HG02571 (cell line): ENCODE results near the gene ERICH6B.
A peak's percentile ranks its signal among the peaks of the same experiment; 100 is the strongest.

Source experiments
- ATAC-seq: cut with Tn5 transposase; IDR thresholded peaks from one replicate; pipeline ENCODE4 v1.9.1; 2021; ENCODE audit warnings: mild to moderate bottlenecking, moderate library complexity; ENCODE audit not compliant: unreplicated experiment

Gene ERICH6B

GRCh38 chr13:45602183-45603170 is 13.1 kb downstream of the ERICH6B start:
- no peak for ATAC-seq

GRCh38 chr13:45601680-45602079 is 13.9 kb downstream of the ERICH6B start:
- no peak for ATAC-seq

GRCh38 chr13:45598597-45598996 is 16.9 kb downstream of the ERICH6B start:
- ATAC-seq, result no peak

DNA sequence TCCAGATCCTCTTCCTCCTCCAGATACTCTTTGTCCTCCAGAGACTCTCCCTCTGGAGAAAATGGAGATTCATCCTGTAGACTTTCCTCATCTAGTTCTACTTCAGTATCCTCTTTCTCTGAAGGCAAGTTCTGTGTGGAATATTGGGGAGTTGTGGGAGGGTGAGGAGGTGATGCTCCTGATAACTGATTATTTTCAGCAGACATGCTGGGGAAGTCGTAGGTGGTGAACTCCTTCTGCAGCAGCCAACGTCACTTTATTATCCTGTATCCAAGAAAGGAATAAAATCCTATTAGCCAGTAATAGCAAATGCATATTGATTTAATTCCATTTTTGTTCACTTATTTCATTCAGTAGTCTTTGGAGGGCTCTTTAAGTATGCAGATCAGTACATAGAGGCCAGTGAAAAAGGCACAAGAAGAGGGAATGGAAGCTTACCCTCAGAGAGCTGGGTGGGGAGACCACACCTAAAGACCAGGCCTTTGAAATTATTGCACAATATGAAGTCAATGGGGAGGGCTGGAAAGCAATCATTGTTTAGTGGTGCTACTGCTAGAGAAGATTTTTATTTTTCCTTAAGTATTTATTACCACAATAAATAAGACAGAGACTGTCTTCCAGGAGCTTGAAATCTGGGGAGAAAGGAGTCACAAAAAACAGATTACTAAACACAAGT is 18.6 kb downstream of the ERICH6B start:
- no peak for ATAC-seq

- no peak for ATAC-seq
Observed at GRCh38 chr13:45595965-45596364, 19.6 kb downstream of the ERICH6B start.

- no peak for ATAC-seq
Observed at GRCh38 chr13:45594764-45595163, 20.8 kb downstream of the ERICH6B start.

GRCh38 chr13:45594227-45594626 is 21.3 kb downstream of the ERICH6B start:
- ATAC-seq, result no peak

- ATAC-seq, result peak; percentile 76
Observed at GRCh38 chr13:45592758-45593157, 22.8 kb downstream of the ERICH6B start.

DNA sequence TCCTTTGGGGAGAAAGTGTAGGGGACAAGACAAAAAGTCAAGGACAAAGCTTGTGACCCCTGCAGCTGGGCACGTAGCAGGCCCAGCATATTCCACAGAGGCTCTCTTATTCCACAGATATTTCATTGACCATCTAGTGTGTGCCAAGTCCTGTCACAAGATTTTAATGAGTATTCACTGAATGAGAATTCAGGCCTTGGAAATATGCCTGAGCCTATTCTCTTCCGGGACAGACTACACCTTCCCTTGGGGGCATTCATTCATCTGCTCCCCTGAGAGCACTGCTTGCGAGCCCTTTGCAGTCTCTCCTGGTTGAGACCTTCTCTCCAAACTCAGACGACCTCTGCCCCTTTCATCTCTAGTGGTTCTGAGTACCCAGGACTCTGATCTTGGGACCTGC is 25.5 kb downstream of the ERICH6B start:
- no peak for ATAC-seq

DNA sequence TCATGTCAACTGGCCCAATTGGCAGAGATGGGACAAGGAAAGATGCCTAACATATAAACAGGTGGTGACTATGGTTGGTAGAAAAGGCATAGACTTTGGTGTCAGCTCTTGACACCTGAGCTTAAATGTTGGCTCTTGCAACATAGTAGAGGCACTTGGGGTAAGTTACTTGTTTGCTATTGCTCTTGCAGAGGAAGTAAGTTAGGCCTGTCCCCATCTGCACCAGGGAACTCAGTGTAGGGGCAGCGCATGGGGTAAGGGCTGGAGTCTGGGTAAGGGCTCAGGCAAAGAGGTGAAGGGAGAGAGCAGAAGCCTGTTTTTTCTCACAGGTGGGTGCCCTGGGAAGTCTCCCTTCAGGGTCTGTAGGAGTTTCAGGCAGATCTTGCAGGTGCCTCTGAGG is 27.6 kb downstream of the ERICH6B start:
- ATAC-seq, result no peak

GRCh38 chr13:45584816-45585215 is 30.7 kb downstream of the ERICH6B start:
- no peak for ATAC-seq

DNA sequence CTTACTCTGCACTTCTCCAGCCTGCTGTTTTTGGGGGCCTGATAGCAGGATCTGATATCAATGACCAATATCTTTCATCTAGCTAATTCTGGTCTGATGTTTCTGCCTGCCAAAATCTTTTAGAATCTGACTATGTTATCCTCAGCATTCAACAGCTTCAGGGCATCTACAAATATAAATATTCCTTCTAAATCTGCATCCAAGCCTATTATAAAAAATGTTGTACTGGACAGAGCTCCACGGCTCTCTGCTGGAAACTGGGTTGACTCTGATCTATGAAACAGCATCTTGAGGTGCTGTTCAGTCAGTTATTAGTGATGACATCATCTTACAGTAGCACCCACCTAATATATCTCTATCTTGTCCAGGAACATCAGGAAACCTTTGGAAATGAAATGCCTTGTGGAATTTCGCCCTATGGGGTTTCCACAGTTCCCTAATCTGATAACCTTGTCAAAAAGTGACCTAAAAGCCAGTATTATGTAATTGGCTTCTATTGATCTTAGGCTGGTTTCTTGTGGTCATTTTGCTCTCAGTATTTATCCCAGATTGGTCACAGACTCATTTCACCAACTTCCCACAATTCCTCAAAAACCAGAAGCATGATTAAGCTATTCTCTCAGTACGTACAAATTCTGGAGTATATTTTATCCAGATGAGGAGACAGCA is 33.0 kb downstream of the ERICH6B start:
- no peak for ATAC-seq

DNA sequence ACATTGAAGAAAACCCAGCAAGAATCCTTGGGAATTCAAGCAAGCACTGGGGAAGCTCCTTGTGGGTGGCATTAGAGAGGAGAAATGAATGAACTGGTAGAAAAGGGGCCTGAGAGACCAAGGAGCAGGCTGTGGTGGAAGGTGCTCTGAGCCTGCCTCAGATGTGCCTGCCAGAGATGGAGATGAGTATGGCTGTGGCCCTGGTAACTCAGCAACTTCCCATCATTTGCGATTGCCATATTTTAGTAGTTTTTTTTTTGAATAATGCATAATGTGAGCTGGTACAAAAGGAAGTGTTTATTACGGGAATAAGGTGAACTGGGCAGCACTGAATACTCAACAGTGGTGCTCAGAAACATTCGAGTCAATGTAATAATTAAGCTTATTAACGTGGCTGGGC is 39.1 kb downstream of the ERICH6B start:
- ATAC-seq, result no peak

DNA sequence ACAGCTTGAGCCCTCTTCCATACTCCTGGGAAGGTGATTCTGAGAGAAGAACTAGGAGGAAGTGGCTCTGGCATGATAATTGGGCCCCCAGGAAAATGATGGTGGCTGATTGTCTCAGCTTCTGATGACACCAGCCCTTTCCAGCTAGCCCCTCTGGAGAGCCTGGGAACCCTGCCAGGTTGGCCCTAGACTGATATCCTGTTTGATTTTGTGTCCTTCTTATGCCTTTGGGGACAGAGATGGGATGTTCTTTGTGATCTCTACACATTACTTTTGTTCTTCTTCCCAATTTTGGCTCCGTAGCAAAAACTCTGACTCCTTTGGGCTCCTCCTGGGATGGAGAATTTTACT is 39.7 kb downstream of the ERICH6B start:
- ATAC-seq, result no peak

DNA sequence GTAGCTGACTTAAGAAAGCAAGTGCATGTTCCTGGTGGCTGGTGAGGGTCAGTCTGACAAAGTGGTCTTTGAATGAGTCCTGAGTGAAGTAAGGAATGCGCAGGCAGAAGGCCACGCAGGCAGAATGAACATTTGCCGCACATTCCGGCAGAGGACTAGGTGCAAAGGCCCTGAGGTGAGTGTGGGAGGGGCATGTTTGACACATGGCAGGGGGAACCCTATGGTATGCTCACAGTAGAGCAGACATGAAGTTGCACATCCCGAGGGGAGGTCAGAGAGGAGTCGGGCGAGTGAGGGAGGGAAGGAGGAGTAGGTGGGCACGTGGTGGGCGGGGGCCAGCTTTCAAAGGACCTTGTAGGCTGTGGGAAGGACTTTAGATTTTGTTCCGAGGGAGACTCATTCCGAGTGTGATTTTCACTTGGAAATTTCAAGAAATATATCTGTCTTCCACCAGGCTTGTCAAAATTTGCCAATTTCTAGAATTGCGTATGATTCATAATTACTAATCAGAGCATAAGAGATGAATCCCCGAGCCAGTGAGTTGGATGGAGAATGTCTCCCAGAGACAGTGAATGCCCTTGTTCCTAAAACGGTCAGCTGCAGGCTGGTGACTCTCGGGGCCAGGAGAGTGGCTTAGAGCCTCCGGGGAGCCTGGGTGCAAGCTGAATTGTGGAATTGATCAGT is 40.3 kb downstream of the ERICH6B start:
- no peak for ATAC-seq

DNA sequence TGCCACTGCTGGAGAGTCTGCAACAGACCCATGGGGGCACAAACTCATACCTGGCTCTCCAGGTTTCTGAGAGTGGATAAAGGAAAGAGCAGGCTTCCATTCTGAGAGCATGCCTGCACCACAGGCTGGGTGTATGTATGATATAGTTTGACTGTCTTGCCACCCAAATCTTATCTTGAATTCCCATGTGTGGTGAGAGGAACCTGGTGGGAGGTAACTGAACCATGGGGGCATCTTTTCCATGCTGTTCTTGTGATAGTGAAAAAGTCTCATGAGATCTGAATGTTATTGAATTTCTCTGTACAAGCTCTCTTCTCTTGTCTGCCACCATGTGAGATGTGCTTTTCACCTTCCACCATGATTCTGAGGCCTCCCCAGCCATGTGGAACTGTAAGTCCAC is 50.2 kb downstream of the ERICH6B start:
- ATAC-seq, result no peak

DNA sequence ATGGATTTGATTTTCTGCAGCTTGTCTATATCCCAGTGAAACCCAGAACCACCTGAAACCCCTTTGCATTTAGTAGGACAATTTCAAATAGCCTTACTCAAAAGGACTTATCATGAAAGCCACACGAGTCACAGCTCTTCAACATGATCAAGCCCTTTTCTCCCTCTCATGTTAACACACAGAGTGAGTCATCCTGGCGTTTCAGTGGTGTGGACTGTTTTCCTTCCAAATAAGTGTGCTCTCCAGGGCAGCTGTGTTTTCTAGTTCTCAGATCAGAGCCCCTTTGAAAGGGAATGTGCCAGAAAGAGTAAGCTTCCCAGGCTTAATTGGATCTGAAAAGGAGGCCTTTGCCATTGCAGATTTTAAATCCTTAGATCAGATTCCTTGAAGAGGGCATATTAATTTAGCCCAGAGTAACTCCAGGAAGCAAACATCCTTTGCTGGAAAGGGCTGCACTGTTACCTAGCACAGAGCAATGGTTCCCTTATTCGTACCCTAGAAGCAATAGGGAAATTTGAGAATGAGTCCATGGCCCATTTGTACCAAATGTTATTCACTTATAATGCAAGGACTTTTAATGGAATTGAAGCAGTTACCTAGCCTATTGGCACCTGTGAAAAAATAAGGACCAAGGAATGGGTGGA is 51.3 kb downstream of the ERICH6B start:
- ATAC-seq, result no peak

- no peak for ATAC-seq
Observed at GRCh38 chr13:45554604-45555109, 60.9 kb downstream of the ERICH6B start.

GRCh38 chr13:45548281-45548680 is 67.3 kb downstream of the ERICH6B start:
- ATAC-seq, result no peak

GRCh38 chr13:45546410-45546765 is 69.2 kb downstream of the ERICH6B start:
- ATAC-seq, result no peak
